Ishikawa (cell line): Measurements from ENCODE around the gene ZNF716.
A peak's percentile ranks its signal among the peaks of the same experiment; 100 is the strongest.

Source experiments
- CEBPB ChIP-seq: IDR thresholded peaks from 2 replicates; pipeline ENCODE4 v1.6.1; 2012
- CREB1 ChIP-seq: IDR thresholded peaks from 2 replicates; pipeline ENCODE4 v1.6.1; 2012; ENCODE audit warnings: low read depth
- EGR1 ChIP-seq: IDR thresholded peaks from 2 replicates; pipeline ENCODE4 v1.6.1; 2012
- EP300 ChIP-seq: IDR thresholded peaks from 2 replicates; pipeline ENCODE4 v1.6.1; 2012; ENCODE audit warnings: borderline replicate concordance
- FOXM1 ChIP-seq: IDR thresholded peaks from 2 replicates; pipeline ENCODE4 v1.6.1; 2012; ENCODE audit warnings: low read depth, borderline replicate concordance
- MAX ChIP-seq: IDR thresholded peaks from 2 replicates; pipeline ENCODE4 v1.6.1; 2012
- NFIC ChIP-seq: IDR thresholded peaks from 2 replicates; pipeline ENCODE4 v1.6.1; 2012
- RAD21 ChIP-seq: IDR thresholded peaks from 2 replicates; pipeline ENCODE4 v1.6.1; 2012; ENCODE audit warnings: low read depth
- REST ChIP-seq: IDR thresholded peaks from 2 replicates; pipeline ENCODE4 v1.6.1; 2012; ENCODE audit warnings: low read depth, mild to moderate bottlenecking
- TAF1 ChIP-seq: IDR thresholded peaks from 2 replicates; pipeline ENCODE4 v1.6.1; 2012; ENCODE audit warnings: low read depth, mild to moderate bottlenecking
- TCF12 ChIP-seq: IDR thresholded peaks from 2 replicates; pipeline ENCODE4 v1.6.1; 2012; ENCODE audit warnings: low read depth
- TEAD4 ChIP-seq: IDR thresholded peaks from 2 replicates; pipeline ENCODE4 v1.6.1; 2012
- USF1 ChIP-seq: IDR thresholded peaks from 2 replicates; pipeline ENCODE4 v1.6.1; 2012
- YY1 ChIP-seq: IDR thresholded peaks from 2 replicates; pipeline ENCODE4 v1.6.1; 2012; ENCODE audit warnings: low read depth
- ZBTB7A ChIP-seq: IDR thresholded peaks from 2 replicates; pipeline ENCODE4 v1.6.1; 2012; ENCODE audit warnings: low read depth

The ZNF716 gene

GRCh38 chr7:57417736-57418135 lies 32.2 kb upstream of the ZNF716 start:
- TF ChIP-seq RAD21 (no peak), REST (peak; percentile 67)

GRCh38 chr7:57423768-57424167 lies 26.2 kb upstream of the ZNF716 start:
- no peak for TF ChIP-seq TEAD4
- TF ChIP-seq CREB1 = no peak
- TF ChIP-seq EGR1 = no peak
- TF ChIP-seq USF1 = no peak
- no peak for TF ChIP-seq YY1
- no peak for TF ChIP-seq ZBTB7A
- TF ChIP-seq REST = no peak
- TF ChIP-seq EP300 = no peak
- TF ChIP-seq TCF12 = no peak
- TF ChIP-seq NFIC = no peak
- no peak for TF ChIP-seq TAF1
- no peak for TF ChIP-seq CEBPB
- no peak for TF ChIP-seq FOXM1
- no peak for TF ChIP-seq MAX
- TF ChIP-seq RAD21 = no peak

GRCh38 chr7:57424515-57425238 lies 25.3 kb upstream of the ZNF716 start:
- TF ChIP-seq YY1 (no peak), EGR1 (no peak), TAF1 (no peak), RAD21 (no peak), TEAD4 (no peak), USF1 (no peak), TCF12 (no peak), ZBTB7A (no peak), MAX (no peak), NFIC (no peak), EP300 (no peak), REST (no peak), CEBPB (no peak), FOXM1 (no peak), CREB1 (no peak)

GRCh38 chr7:57425239-57425944 lies 24.6 kb upstream of the ZNF716 start:
- TF ChIP-seq USF1 (no peak), NFIC (no peak), EGR1 (no peak), ZBTB7A (no peak), EP300 (no peak), TAF1 (no peak), TCF12 (no peak), TEAD4 (no peak), MAX (no peak)
